ENCODE results near the gene VWCE.

VWCE gene

GRCh38 chr11:61294717-61295595 lies at the start of gene VWCE:
VWCE (minus strand) TSS chr11:61295316; CDS start chr11:61295037, 279 bp downstream.
- DNase-seq (ENCODE audit: low read depth) = peak; percentile 37
- peak; percentile 23 for TF ChIP-seq CTCF (conservative IDR thresholded peaks at IDR 0.05; ENCODE audit: low read length)
- H3K4me3 ChIP-seq (ENCODE audit: low read length) = peak within 1 kb of the TSS; percentile 62

GRCh38 chr11:61343792-61344745 lies 49.0 kb upstream of the VWCE start:
- no peak for DNase-seq (ENCODE audit: low read depth)
- no peak overlapping the region for H3K4me3 ChIP-seq (ENCODE audit: low read length)
- TF ChIP-seq CTCF (conservative IDR thresholded peaks at IDR 0.05; ENCODE audit: low read length) = no peak

- TF ChIP-seq CTCF (conservative IDR thresholded peaks at IDR 0.05; ENCODE audit: low read length) = no peak
- no peak for DNase-seq (ENCODE audit: low read depth)
- H3K4me3 ChIP-seq (ENCODE audit: low read length) = no peak overlapping the region
These were observed 47.2 kb upstream of the VWCE start for GRCh38 chr11:61342207-61342803.

- no peak for DNase-seq (ENCODE audit: low read depth)
- no peak for TF ChIP-seq CTCF (conservative IDR thresholded peaks at IDR 0.05; ENCODE audit: low read length)
- H3K4me3 ChIP-seq (ENCODE audit: low read length) = no peak overlapping the region
These were observed 46.6 kb upstream of the VWCE start for GRCh38 chr11:61341706-61342105.

GRCh38 chr11:61340979-61341378 lies 45.9 kb upstream of the VWCE start:
- no peak for TF ChIP-seq CTCF (conservative IDR thresholded peaks at IDR 0.05; ENCODE audit: low read length)
- no peak for DNase-seq (ENCODE audit: low read depth)

GRCh38 chr11:61339490-61339878 lies 44.4 kb upstream of the VWCE start:
- TF ChIP-seq CTCF (conservative IDR thresholded peaks at IDR 0.05; ENCODE audit: low read length) = no peak
- no peak overlapping the region for H3K4me3 ChIP-seq (ENCODE audit: low read length)
- no peak for DNase-seq (ENCODE audit: low read depth)

More at GRCh38 chr11:61340979-61341378, 45.9 kb upstream of the VWCE start:
- H3K4me3 ChIP-seq (ENCODE audit: low read length) = no peak overlapping the region
